Ishikawa (cell line): ENCODE measurements around the gene FSTL3.

Source experiments
- CEBPB ChIP-seq: IDR thresholded peaks from 2 replicates; pipeline ENCODE4 v1.6.1; 2012
- CREB1 ChIP-seq: IDR thresholded peaks from 2 replicates; pipeline ENCODE4 v1.6.1; 2012; ENCODE audit warnings: low read depth
- EGR1 ChIP-seq: IDR thresholded peaks from 2 replicates; pipeline ENCODE4 v1.6.1; 2012
- EP300 ChIP-seq: IDR thresholded peaks from 2 replicates; pipeline ENCODE4 v1.6.1; 2012; ENCODE audit warnings: borderline replicate concordance
- FOXM1 ChIP-seq: IDR thresholded peaks from 2 replicates; pipeline ENCODE4 v1.6.1; 2012; ENCODE audit warnings: low read depth, borderline replicate concordance
- NFIC ChIP-seq: IDR thresholded peaks from 2 replicates; pipeline ENCODE4 v1.6.1; 2012
- RAD21 ChIP-seq: IDR thresholded peaks from 2 replicates; pipeline ENCODE4 v1.6.1; 2012; ENCODE audit warnings: low read depth
- REST ChIP-seq: IDR thresholded peaks from 2 replicates; pipeline ENCODE4 v1.6.1; 2012; ENCODE audit warnings: low read depth, mild to moderate bottlenecking
- TAF1 ChIP-seq: IDR thresholded peaks from 2 replicates; pipeline ENCODE4 v1.6.1; 2012; ENCODE audit warnings: low read depth, mild to moderate bottlenecking
- TCF12 ChIP-seq: IDR thresholded peaks from 2 replicates; pipeline ENCODE4 v1.6.1; 2012; ENCODE audit warnings: low read depth
- TEAD4 ChIP-seq: IDR thresholded peaks from 2 replicates; pipeline ENCODE4 v1.6.1; 2012
- USF1 ChIP-seq: IDR thresholded peaks from 2 replicates; pipeline ENCODE4 v1.6.1; 2012
- YY1 ChIP-seq: IDR thresholded peaks from 2 replicates; pipeline ENCODE4 v1.6.1; 2012; ENCODE audit warnings: low read depth
- ZBTB7A ChIP-seq: IDR thresholded peaks from 2 replicates; pipeline ENCODE4 v1.6.1; 2012; ENCODE audit warnings: low read depth
- TF ChIP-seq, protein P1 (sequence below): IDR thresholded peaks from 2 replicates; pipeline ENCODE4 v1.6.1; 2012

The FSTL3 gene

DNA sequence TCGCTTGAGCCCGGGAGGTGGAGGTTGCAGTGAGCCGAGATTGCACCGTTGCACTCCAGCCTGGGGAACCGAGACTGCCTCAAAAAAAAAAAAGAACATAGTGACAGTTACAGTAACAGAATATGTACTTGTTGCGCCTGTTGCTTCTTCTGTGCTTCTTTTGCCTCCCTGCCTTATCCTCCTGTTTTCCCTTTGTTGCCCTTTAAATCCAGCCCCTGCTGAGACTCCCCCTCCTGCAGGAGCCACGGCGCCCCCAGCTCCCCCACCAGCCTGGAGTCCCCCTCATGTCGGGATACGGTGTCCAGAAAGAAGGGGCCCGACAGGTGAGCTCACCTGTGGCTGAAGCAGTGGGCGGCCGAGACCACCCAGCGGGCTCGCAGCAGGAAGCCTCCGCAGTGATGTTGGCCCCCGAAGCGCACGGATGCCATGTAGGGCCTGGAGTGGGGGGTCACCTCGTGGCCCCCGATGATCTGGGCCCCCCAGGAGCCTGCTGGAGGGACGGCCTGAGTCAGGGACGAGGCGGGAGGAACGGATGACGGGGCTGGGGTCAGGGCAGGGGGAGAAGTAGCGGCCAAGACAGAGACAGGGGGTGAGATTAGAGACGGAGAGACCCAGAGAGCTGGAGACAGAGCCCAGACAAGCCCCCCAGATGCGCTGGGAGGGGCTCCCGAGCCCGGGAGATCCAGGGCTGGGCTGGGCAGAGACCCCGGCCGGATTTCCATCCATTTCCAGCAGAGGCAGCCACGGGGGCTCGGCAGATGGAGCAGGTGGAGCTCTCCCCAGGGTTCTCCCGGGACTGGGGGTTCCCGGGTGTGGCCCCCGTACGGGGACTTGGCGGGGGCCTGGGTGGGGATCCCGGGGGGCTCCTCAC is 18.5 kb downstream of the FSTL3 start:
- TF ChIP-seq FOXM1 (no peak), TCF12 (no peak), CREB1 (no peak), RAD21 (no peak), REST (no peak), CEBPB (no peak), YY1 (no peak), TEAD4 (no peak), USF1 (no peak)
- TF ChIP-seq, protein P1, sequence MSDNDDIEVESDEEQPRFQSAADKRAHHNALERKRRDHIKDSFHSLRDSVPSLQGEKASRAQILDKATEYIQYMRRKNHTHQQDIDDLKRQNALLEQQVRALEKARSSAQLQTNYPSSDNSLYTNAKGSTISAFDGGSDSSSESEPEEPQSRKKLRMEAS: no peak

- TF ChIP-seq CREB1: no peak
- TF ChIP-seq TAF1: no peak
- TF ChIP-seq NFIC: no peak
- no peak for TF ChIP-seq EGR1
- TF ChIP-seq TCF12: no peak
- no peak for TF ChIP-seq USF1
- no peak for TF ChIP-seq YY1
- no peak for TF ChIP-seq FOXM1
- TF ChIP-seq ZBTB7A: no peak
- no peak for TF ChIP-seq TEAD4
- TF ChIP-seq, protein P1: no peak
- no peak for TF ChIP-seq CEBPB
- no peak for TF ChIP-seq EP300
- TF ChIP-seq REST: no peak
- TF ChIP-seq RAD21: no peak
These were observed 19.3 kb downstream of the FSTL3 start, which contains the start of gene PRSS57 for GRCh38 chr19:695352-695949. Gene PRSS57, minus strand, starts transcription at chr19:695452. Its CDS starts 22 bp downstream, at chr19:695430.

- TF ChIP-seq ZBTB7A: no peak
- TF ChIP-seq EGR1: no peak
- TF ChIP-seq TEAD4: no peak
- TF ChIP-seq, protein P1: no peak
- TF ChIP-seq FOXM1: no peak
- TF ChIP-seq NFIC: no peak
- TF ChIP-seq TCF12: no peak
- TF ChIP-seq CEBPB: no peak
- TF ChIP-seq EP300: no peak
- no peak for TF ChIP-seq REST
- no peak for TF ChIP-seq RAD21
These were observed 27.1 kb downstream of the FSTL3 start for GRCh38 chr19:703329-703650.
